H9 (cell line): Measurements from ENCODE around the gene LIMS1. TPM values are rescaled to one million over a fixed set of nuclear protein-coding genes. Genes with fewer than 3 reads are reported as not detected.
A peak's percentile ranks its signal among the peaks of the same experiment; 100 is the strongest.

ENCODE experiments used
- DNase-seq: peaks from one replicate; pipeline ENCODE4 v3.0.0-alpha.2; 2017
- H2AFZ ChIP-seq: one replicate; pipeline ENCODE4 v1.6.1; 2013; ENCODE audit warnings: mild to moderate bottlenecking, low read length, control low read depth, moderate library complexity
- H2AK5ac ChIP-seq: 2 replicates; pipeline ENCODE4 v1.6.1; 2013; ENCODE audit warnings: low read length, control low read depth, mixed read lengths; ENCODE audit not compliant: insufficient read length
- H2BK120ac ChIP-seq: one replicate; pipeline ENCODE4 v1.6.1; 2013; ENCODE audit warnings: low read depth, mild to moderate bottlenecking, low read length, control low read depth, inconsistent platforms; ENCODE audit not compliant: poor library complexity, severe bottlenecking
- H2BK12ac ChIP-seq: 2 replicates; pipeline ENCODE4 v1.6.1; 2013; ENCODE audit warnings: low read length, control low read depth, mixed read lengths, low read depth; ENCODE audit not compliant: insufficient read length
- H2BK15ac ChIP-seq: 2 replicates; pipeline ENCODE4 v1.6.1; 2013; ENCODE audit warnings: low read depth, low read length, control low read depth
- H2BK20ac ChIP-seq: one replicate; pipeline ENCODE4 v1.6.1; 2013; ENCODE audit warnings: low read depth, mild to moderate bottlenecking, low read length, control low read depth, inconsistent platforms; ENCODE audit not compliant: poor library complexity, severe bottlenecking
- H2BK5ac ChIP-seq: 2 replicates; pipeline ENCODE4 v1.6.1; 2013; ENCODE audit warnings: low read length, control low read depth, mixed read lengths; ENCODE audit not compliant: insufficient read length
- H3K14ac ChIP-seq: 2 replicates; pipeline ENCODE4 v1.6.1; 2013; ENCODE audit warnings: low read length, control low read depth; ENCODE audit not compliant: insufficient read depth
- H3K18ac ChIP-seq: 2 replicates; pipeline ENCODE4 v1.6.1; 2013; ENCODE audit warnings: low read depth, mild to moderate bottlenecking, mixed read lengths, low read length, control low read depth; ENCODE audit not compliant: insufficient read length
- H3K23ac ChIP-seq: 2 replicates; pipeline ENCODE4 v1.6.1; 2013; ENCODE audit warnings: low read length, control low read depth, mixed read lengths, low read depth; ENCODE audit not compliant: insufficient read length
- H3K23me2 ChIP-seq: 2 replicates; pipeline ENCODE4 v1.6.1; 2013; ENCODE audit warnings: low read depth, mild to moderate bottlenecking, mixed read lengths, low read length, control low read depth; ENCODE audit not compliant: insufficient read length, poor library complexity, severe bottlenecking
- H3K27ac ChIP-seq: 2 replicates; pipeline ENCODE4 v1.5.1; 2013; ENCODE audit warnings: low read length, control low read depth, mixed read lengths, low read depth; ENCODE audit not compliant: insufficient read length
- H3K27me3 ChIP-seq: 2 replicates; pipeline ENCODE4 v1.6.1; 2013; ENCODE audit warnings: low read length, control low read depth, inconsistent platforms; ENCODE audit not compliant: insufficient read depth
- H3K4ac ChIP-seq: 2 replicates; pipeline ENCODE4 v1.6.1; 2013; ENCODE audit warnings: low read depth, mild to moderate bottlenecking, control low read depth, inconsistent platforms, low read length, moderate library complexity
- H3K4me1 ChIP-seq: 2 replicates; pipeline ENCODE4 v1.6.1; 2013; ENCODE audit warnings: low read length, control low read depth, inconsistent platforms; ENCODE audit not compliant: insufficient read depth
- H3K4me2 ChIP-seq: 2 replicates; pipeline ENCODE4 v1.6.1; 2013; ENCODE audit warnings: low read length, control low read depth, mixed read lengths; ENCODE audit not compliant: insufficient read length, insufficient read depth
- H3K56ac ChIP-seq: 2 replicates; pipeline ENCODE4 v1.6.1; 2013; ENCODE audit warnings: low read depth, mild to moderate bottlenecking, mixed read lengths, low read length, control low read depth; ENCODE audit not compliant: insufficient read length
- H3K79me1 ChIP-seq: 2 replicates; pipeline ENCODE4 v1.6.1; 2013; ENCODE audit warnings: low read depth, mild to moderate bottlenecking, moderate library complexity, low read length, control low read depth, inconsistent platforms; ENCODE audit not compliant: insufficient read depth, poor library complexity, severe bottlenecking
- H3K79me2 ChIP-seq: 2 replicates; pipeline ENCODE4 v1.6.1; 2013; ENCODE audit warnings: low read length, control low read depth, inconsistent platforms; ENCODE audit not compliant: insufficient read depth
- H3K9ac ChIP-seq: 2 replicates; pipeline ENCODE4 v1.6.1; 2013; ENCODE audit warnings: low read length, control low read depth, mixed read lengths; ENCODE audit not compliant: insufficient read length; ENCODE audit errors: extremely low read depth
- H3K9me3 ChIP-seq: one replicate; pipeline ENCODE4 v1.6.1; 2013; ENCODE audit warnings: low read depth, low read length, inconsistent platforms; ENCODE audit not compliant: control insufficient read depth
- H3T11ph ChIP-seq: one replicate; pipeline ENCODE4 v1.6.1; 2013; ENCODE audit warnings: mild to moderate bottlenecking, low read length, control low read depth, inconsistent platforms
- H4K20me1 ChIP-seq: one replicate; pipeline ENCODE4 v1.6.1; 2013; ENCODE audit not compliant: control insufficient read depth, insufficient read length, insufficient read depth
- H4K5ac ChIP-seq: 2 replicates; pipeline ENCODE4 v1.6.1; 2013; ENCODE audit warnings: low read depth, mild to moderate bottlenecking, mixed read lengths, low read length, control low read depth; ENCODE audit not compliant: insufficient read length
- H4K8ac ChIP-seq: replicated peaks from 2 replicates; pipeline ENCODE4 v1.6.1; 2013; ENCODE audit warnings: low read length, control low read depth, mixed read lengths, low read depth; ENCODE audit not compliant: insufficient read length
- H4K91ac ChIP-seq: 2 replicates; pipeline ENCODE4 v1.6.1; 2013; ENCODE audit warnings: low read depth, mild to moderate bottlenecking, moderate library complexity, mixed read lengths, low read length, control low read depth; ENCODE audit not compliant: insufficient read length
- H3K27ac Mint-ChIP-seq, 3 experiments: 2 replicates in 2 of 3; 3 replicates in 1 of 3; pipeline ENCODE4 v1.8.0; 2020 to 2021; ENCODE audit warnings: mixed read lengths in 3 of 3, mild to moderate bottlenecking in 1 of 3, moderate library complexity in 1 of 3
- H3K27me3 Mint-ChIP-seq: 2 replicates; pipeline ENCODE4 v1.8.0; 2021; ENCODE audit warnings: low read depth, mild to moderate bottlenecking, moderate library complexity, mixed read lengths
- H3K36me3 Mint-ChIP-seq, 3 experiments: 2 replicates in 2 of 3; 3 replicates in 1 of 3; pipeline ENCODE4 v1.8.0; 2020 to 2021; ENCODE audit warnings: low read depth in 3 of 3, mixed read lengths in 3 of 3; ENCODE audit not compliant: insufficient read depth in 1 of 3
- H3K4me1 Mint-ChIP-seq, 2 experiments: 2 replicates each; pipeline ENCODE4 v1.8.0; 2020; ENCODE audit warnings: mixed read lengths in 2 of 2
- H3K4me3 Mint-ChIP-seq, 2 experiments: 2 replicates in 1 of 2; 3 replicates in 1 of 2; pipeline ENCODE4 v1.8.0; 2020 to 2021; ENCODE audit warnings: mild to moderate bottlenecking in 2 of 2, mixed read lengths in 2 of 2, moderate library complexity in 1 of 2
- H3K9me3 Mint-ChIP-seq, 2 experiments: 2 replicates in 1 of 2; 3 replicates in 1 of 2; pipeline ENCODE4 v1.8.0; 2020; ENCODE audit warnings: mild to moderate bottlenecking in 2 of 2, mixed read lengths in 2 of 2, moderate library complexity in 1 of 2
- CTCF ChIP-seq: fragments of 200-600 bp; sonication (generic); conservative IDR thresholded peaks from 3 replicates; pipeline ENCODE4 v1.8.0; 2021; ENCODE audit warnings: antibody characterized with exemption, mild to moderate bottlenecking
- WGBS: extraction: QIAGEN DNeasy Blood & Tissue Kit; methylation state at CpG from one replicate; pipeline ENCODE4 v1.1.7; 2013; ENCODE audit warnings: missing lambda C conversion rate, low lambda C conversion rate, mixed read lengths; ENCODE audit not compliant: insufficient read length; ENCODE audit errors: extremely low coverage; 5-methylcytosine and 5-hydroxymethylcytosine counted together
- total RNA-seq: library from RNA; stranded (reverse); gene quantifications from 2 replicates; pipeline ENCODE4 v1.2.1, GENCODE V29; 2021

LIMS1 gene
- total RNA-seq, 1 experiment from 2014 or later: 37.7 TPM

GRCh38 chr2:108605947-108606346 lies 71.7 kb downstream of the LIMS1 start:
- Histone ChIP-seq H3K9me3 (no peaks in the 10 kb centered on the region), H3K56ac (no peak overlapping the region), H3T11ph (no peak overlapping the region), H3K79me1 (no peaks in the 10 kb centered on the region), H2AK5ac (no peak overlapping the region), H3K4me1 (no peaks in the 10 kb centered on the region), H2BK20ac (no peak overlapping the region), H3K9ac (no peak overlapping the region), H3K23ac (no peak overlapping the region), H4K5ac (no peak overlapping the region), H2BK5ac (no peak overlapping the region), H2BK12ac (no peak overlapping the region), H2BK15ac (no peak overlapping the region), H4K8ac (no peak overlapping the region), H3K27ac (no peak overlapping the region), H3K14ac (no peak overlapping the region), H2AFZ (no peak overlapping the region), H4K91ac (no peak overlapping the region), H2BK120ac (no peak overlapping the region), H4K20me1 (no peaks in the 10 kb centered on the region), H3K23me2 (no peaks in the 10 kb centered on the region), H3K27me3 (no peaks in the 10 kb centered on the region), H3K79me2 (peaks cover 1% of the 10 kb centered on the region; the same call in 1 of the 2 replicates), H3K4me2 (no peak overlapping the region), H3K18ac (no peak overlapping the region), H3K4ac (no peak overlapping the region)
- DNase-seq: no peak
- Mint-ChIP-seq H3K36me3 (peaks cover 0 to under 1% (median 0%) of the 10 kb centered on the region in 3 experiments; a peak in 1 of 7 replicates), H3K4me1 (peaks cover 17 to 22% of the 10 kb centered on the region in 2 experiments), H3K27ac (peak overlapping the region in 1 of 3 experiments; percentile 79; a peak in 1 of 7 replicates), H3K27me3 (no peaks in the 10 kb centered on the region), H3K4me3 (no peak overlapping the region), H3K9me3 (peaks cover 0 to 2% of the 10 kb centered on the region in 2 experiments; a peak in 1 of 5 replicates)
- TF ChIP-seq CTCF: no peak
- WGBS: no CpG with 5 or more reads among the region's 3 CpGs
